GM19351 (cell line): ENCODE data around the gene TMEM217.

ENCODE experiments used
- ATAC-seq: cut with Tn5 transposase; IDR thresholded peaks from one replicate; pipeline ENCODE4 v1.9.1; 2021; ENCODE audit warnings: mild to moderate bottlenecking, moderate library complexity; ENCODE audit not compliant: unreplicated experiment

The TMEM217 gene

DNA sequence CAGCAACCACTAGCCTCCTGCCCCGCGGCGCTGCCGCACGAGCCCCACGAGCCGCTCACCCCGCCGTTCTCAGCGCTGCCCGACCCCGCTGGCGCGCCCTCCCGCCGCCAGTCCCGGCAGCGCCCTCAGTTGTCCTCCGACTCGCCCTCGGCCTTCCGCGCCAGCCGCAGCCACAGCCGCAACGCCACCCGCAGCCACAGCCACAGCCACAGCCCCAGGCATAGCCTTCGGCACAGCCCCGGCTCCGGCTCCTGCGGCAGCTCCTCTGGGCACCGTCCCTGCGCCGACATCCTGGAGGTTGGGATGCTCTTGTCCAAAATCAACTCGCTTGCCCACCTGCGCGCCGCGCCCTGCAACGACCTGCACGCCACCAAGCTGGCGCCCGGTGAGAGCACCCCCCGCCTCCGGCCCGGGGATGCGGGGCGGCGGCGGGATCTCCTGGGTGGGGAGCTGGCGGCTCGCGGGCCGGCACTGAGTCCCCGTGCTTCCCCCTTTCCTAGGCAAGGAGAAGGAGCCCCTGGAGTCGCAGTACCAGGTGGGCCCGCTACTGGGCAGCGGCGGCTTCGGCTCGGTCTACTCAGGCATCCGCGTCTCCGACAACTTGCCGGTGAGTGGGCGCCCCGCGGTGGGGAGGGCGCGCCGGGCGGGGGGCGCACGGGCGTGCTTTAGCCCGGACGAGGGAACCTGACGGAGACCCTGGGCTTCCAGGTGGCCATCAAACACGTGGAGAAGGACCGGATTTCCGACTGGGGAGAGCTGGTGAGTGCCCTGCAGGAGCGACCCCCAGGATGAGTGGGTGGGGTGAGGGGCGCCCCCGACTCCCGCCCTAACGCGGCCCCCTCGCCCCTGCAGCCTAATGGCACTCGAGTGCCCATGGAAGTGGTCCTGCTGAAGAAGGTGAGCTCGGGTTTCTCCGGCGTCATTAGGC is 87.4 kb downstream of the TMEM217 start:
- peak; percentile 27 for ATAC-seq

DNA sequence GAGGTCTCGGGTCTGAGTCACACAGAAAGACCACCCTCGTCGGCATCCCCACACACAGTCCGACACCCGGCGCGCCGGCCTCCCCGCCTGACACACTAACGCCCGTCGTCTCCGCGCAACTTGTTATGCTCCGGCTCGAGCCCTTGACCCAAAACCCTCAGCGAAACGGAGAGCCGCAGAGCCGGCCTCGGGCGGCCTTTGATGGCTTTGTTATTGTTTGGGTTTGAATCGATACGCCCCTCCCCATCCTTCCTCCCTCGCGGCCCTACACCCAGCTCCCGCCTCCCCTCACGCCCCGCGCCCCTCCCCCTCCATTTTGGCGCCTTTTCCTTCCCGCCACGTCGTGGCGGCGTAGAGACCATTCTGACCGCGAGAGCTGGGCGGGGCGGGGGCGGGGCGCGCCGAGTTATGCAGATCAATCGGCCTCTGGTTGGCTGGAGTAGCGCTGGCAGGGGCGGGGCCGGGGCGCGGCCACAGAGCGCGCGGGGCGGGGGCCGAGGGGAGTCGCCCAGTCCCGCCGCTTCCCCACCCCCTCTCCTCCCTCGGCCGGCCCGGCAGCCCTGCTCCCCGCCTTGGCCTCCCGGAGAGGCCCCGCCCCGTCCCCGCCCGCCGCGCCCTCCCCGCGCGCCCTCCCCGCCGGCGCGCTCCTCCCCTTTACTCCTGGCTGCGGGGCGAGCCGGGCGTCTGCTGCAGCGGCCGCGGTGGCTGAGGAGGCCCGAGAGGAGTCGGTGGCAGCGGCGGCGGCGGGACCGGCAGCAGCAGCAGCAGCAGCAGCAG is 88.3 kb downstream of the TMEM217 start, which contains the start of gene PIM1:
PIM1 (plus strand) TSS at position 657 of the 777 bp plus-strand sequence. CDS start 424 bp downstream, outside the sequence.
- ATAC-seq: peak; percentile 69

DNA sequence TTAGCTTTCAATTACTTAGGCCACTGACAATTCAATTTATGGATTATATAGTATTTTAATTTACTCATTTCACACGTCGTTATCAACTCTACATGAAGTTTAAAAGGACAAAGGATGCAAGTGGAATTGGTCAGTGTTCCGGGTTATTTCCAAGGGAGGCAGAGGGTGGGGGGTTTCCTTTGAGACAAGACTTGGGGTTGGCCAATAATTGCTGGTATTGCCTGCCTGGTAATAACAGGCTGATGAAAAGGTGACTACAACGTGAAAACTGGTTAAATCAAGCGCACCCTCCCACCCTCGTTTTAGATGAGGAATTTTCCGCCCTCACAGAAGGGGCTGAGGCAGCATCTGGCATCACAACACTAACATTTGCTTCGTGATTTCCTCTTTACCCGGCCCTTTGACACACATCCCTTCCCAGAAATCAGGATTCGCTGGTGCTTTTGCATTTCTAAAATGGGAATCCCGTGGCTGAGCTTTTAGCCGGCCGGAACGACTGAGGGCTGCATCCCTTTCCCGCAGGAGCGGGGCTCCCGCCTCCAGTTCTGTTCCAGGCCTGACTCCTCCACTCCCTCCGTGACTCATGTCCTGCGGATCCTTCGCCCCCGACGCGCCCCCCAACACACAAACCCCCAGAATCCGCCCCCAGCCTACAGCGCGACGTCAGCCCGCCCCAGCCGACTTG is 89.0 kb downstream of the TMEM217 start:
- ATAC-seq: no peak

DNA sequence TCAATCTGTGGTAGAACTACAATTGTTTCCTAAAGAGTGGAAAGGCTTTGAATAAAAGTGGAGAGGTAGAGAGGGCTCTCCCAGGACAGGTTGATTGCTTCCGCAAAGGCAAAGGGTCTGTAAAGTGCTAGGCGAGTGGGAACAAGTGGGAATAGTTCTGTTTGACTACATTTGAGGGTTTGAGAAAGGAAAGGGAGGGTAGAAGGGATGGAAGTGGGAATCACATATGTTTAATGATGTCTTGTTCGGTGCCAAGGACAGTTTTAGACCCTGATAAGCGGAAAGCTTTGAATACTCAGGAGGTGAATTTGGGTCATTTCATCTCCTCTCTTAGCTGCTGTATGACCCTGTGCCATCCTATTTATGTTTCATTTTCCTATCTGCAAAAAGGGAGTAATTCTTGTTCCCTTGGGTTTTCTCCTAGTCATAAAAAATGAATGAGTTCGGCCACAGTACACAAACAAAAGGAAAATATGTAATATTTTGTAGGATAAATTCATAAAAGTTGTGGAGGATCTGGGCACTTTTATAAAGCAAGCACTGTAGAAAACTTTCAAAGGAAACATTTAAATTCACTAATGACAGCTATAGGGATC is 89.7 kb downstream of the TMEM217 start:
- ATAC-seq: no peak

DNA sequence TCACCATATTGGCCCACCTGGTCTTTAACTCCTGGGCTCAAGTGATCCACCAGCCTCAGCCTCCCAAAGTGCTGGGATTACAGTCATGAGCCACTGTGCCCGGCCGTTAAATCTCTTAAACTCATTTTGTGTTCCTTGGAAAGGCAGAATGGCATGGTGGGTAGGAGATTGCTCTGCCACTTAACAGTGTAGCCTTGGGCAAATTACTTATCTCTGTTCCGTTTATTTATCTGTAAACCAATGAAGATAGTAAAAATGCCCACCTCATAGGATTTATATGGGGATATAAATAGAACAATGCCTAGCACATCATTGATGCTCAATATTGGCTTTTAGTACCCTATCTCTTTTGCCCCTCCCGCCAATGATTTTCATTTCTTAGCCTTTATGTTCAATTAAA is 95.2 kb downstream of the TMEM217 start:
- ATAC-seq: no peak
